Stimulated activated CD4-positive, alpha-beta T cell treated with anti-CD3 and anti-CD28 coated beads, Interleukin-2, amount 100 ng/mL, for 48 hours (primary cell): ENCODE measurements around the gene GNAS.
"Not testable (repeated sequence)": the region's sequence is repeated elsewhere in the genome, so short reads cannot be mapped to it uniquely, and the experiment has no call there.

Experiments used
- DNase-seq, 2 donors: peaks; one replicate each; pipeline ENCODE4 v3.0.0-alpha.2; 2020

The GNAS gene

GRCh38 chr20:58828804-58829203 lies 23.7 kb upstream of the GNAS start:
- DNase-seq: not testable (repeated sequence)

- no peak for DNase-seq
Observed at GRCh38 chr20:58829531-58829941, 23.0 kb upstream of the GNAS start.

DNA sequence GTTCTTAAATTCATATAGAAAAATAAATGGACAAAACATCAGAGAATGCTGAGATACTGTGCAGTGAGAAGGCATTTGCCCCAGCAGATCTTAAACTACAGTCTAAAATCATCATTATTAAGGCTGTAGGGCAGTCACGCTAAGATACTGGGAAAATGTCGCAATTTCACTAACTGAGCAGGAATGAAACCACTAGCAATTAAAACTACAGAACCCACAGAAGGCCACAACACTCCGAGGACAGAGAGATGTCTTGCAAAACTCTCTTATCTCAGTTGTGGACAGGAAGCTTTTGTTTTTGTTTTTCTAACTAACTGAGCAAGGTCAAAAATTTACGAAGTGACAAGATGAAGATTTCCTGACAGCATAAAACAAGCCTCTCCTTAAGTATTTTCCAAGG lies 20.1 kb upstream of the GNAS start:
- no peak for DNase-seq

DNA sequence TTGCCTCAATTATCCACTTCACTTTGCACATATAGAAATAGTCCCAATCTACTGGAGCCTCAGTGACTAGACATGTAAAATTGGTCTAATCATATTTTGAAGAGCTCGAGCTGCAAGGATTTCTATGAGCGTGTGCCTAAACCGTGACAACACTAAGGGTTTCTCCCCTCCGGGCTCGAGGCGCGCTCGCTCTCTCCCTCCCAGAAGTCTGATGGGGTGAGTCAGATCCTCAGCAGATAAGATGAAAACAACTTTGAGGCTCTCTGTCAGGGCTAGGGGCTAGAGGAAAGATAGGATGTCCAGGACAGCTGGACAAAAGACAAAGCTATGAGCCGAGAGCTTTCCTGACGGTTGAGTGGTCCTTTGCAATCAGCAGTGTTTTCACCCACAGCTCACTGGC lies 18.6 kb upstream of the GNAS start:
- DNase-seq: no peak

- no peak for DNase-seq
Observed at GRCh38 chr20:58835231-58835630, 17.3 kb upstream of the GNAS start.

- no peak for DNase-seq
Observed at GRCh38 chr20:58836616-58837204, 15.8 kb upstream of the GNAS start.

- DNase-seq: no peak
Observed at GRCh38 chr20:58837717-58838116, 14.8 kb upstream of the GNAS start.

DNA sequence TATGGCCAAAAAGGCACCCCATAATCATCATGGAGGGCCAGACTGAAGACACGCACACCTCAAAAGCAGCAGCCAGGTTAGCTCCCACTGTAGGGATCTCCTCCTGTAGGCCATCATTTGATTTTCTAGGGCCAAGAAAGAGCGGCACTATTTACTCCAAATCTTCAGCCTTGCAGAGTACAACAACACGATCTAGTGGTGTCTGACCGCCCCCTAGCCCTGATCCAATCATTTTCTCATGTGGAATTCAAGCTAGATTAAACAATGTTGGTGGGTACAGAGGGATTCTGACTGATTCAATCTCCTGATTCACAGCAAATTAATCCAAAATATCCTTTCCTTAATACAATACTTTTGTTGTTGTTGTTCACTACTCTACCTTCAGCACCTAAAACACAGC lies 14.3 kb upstream of the GNAS start:
- DNase-seq: no peak

DNA sequence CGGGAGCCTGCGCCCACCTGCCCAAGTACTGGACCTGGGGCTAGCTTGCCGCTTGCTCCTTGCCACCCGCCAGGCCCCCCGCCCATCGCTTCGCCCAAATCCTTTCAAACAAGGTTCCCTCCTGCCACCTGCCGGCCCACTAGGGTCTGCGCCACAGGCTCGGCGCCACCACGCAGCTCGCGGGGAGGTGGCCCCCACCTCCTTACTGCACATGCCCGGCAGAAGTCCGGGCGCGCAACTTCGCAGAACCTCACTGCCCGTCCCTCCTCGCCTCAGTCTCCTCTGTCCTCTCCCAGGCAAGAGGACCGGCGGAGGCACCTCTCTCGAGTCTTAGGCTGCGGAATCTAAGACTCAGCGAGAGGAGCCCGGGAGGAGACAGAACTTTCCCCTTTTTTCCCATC lies 13.0 kb upstream of the GNAS start:
- peak in 1 of 2 donors; percentile 32 for DNase-seq

DNA sequence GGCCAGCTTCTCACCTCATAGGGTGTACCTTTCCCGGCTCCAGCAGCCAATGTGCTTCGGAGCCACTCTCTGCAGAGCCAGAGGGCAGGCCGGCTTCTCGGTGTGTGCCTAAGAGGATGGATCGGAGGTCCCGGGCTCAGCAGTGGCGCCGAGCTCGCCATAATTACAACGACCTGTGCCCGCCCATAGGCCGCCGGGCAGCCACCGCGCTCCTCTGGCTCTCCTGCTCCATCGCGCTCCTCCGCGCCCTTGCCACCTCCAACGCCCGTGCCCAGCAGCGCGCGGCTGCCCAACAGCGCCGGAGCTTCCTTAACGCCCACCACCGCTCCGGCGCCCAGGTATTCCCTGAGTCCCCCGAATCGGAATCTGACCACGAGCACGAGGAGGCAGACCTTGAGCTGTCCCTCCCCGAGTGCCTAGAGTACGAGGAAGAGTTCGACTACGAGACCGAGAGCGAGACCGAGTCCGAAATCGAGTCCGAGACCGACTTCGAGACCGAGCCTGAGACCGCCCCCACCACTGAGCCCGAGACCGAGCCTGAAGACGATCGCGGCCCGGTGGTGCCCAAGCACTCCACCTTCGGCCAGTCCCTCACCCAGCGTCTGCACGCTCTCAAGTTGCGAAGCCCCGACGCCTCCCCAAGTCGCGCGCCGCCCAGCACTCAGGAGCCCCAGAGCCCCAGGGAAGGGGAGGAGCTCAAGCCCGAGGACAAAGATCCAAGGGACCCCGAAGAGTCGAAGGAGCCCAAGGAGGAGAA lies 12.3 kb upstream of the GNAS start:
- DNase-seq: no peak

GRCh38 chr20:58840816-58841538 lies 11.5 kb upstream of the GNAS start:
- DNase-seq: no peak

DNA sequence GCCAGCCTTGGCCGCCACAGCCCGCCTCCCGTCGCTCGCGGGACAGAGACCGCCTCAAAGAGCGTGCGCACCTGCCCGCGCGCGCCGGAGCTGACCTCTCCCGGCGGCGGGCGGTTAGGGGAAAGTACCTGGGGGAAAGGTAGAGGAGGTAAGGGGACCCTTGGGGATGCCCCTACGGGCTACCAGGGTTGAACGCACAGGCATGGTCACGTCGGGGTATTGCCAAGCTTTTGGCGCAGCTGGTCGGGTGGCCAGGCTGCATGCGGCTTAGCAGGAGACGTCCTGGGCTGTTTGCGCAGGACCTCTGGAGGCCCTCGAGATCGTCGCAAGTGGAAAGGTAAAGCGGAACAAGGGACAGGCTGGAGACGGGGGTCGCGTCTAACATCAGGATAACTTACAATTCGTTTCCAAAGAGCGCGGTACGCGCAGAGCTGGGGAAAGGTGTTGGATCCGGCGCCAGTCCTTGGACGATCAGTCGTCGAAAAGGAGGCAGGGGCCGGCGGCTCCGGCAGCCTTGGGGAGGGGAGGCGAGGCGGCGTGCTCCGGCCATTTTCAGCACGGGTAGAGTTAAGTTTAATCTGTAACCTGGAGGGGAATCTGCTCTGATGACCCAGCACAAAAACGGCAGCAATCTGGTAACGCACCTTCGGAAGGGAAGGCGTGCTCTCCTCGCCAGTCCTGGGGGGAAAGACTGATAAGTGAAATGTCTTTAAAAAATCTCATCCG lies 10.8 kb upstream of the GNAS start:
- no peak for DNase-seq

DNA sequence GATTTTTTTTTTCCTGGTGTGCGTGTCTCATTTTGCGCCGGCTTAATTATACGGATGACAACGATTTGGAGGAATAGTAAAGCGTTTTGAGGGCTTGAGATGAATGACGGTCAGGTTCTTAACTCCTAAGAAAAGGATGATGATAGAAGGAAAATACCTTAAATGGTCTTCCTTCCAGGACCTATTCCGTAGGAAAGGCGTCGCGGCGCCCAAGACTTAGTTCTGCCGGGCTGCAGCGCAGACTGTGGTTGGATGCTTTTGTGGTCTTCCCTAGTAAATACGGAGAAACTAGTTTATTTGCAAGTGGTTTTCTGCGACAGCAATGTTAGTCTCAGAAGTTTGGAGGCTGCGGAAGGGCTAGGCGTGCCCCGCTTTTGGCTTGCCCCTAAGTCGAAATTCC lies 10.2 kb upstream of the GNAS start:
- no peak for DNase-seq

GRCh38 chr20:58843128-58843556 lies 9.4 kb upstream of the GNAS start:
- no peak for DNase-seq

- DNase-seq: no peak
Observed at GRCh38 chr20:58845706-58846105, 6.8 kb upstream of the GNAS start.

DNA sequence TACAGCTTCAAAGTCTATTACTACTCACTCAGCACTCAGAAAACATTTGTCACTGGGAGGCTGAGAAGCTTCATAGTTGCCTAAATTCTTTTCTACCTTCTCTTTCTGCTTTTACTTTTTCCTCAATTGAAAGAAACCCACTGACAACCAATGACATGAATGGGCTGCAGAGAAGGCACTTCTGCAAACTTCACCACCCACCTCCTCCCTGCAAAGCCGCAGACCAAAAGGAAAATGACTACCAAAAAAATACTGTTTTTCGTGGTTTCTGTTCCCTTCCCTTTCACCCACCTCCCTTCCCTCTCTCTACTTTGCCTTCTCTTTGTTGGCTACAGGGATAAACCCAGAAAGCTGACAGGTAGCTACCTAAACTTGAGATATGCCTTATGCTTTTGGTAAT lies 5.1 kb upstream of the GNAS start:
- DNase-seq: no peak

DNA sequence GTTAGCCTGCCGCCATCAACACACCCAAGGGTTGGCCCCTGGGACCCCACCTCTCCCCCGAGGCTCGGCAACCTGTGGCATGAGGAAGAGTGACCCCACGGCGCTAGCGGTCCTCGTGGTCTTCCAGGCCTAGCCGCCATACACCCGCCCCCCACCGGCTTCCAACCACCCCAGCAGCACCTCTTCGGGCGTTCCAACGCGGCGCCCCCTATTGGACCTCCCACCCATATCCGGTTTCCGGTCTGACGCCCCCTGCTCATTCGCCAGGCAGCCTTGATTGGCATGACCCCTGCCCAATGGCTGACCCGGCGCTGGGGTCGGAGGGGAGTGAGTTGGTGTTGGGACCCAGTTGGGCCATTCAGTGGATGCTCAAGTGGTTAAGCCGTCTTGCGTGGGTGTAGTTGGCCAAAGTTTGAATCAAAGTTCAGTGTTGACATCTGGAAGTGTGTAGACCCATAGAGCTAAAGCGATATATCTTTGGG lies 1.8 kb upstream of the GNAS start, which contains the start of gene GNAS-AS1:
Gene GNAS-AS1 (minus strand): TSS at position 210 of the 482 bp plus-strand sequence.
- peak; percentile 70 to 75 for DNase-seq

- no peak for DNase-seq
Observed at GRCh38 chr20:58851221-58851968, 1.1 kb upstream of the GNAS start.

- no peak for DNase-seq
Observed at GRCh38 chr20:58851969-58852458, 502 bp upstream of the GNAS start.

- DNase-seq: no peak
Observed at GRCh38 chr20:58853466-58853865, 950 bp downstream of the GNAS start.

DNA sequence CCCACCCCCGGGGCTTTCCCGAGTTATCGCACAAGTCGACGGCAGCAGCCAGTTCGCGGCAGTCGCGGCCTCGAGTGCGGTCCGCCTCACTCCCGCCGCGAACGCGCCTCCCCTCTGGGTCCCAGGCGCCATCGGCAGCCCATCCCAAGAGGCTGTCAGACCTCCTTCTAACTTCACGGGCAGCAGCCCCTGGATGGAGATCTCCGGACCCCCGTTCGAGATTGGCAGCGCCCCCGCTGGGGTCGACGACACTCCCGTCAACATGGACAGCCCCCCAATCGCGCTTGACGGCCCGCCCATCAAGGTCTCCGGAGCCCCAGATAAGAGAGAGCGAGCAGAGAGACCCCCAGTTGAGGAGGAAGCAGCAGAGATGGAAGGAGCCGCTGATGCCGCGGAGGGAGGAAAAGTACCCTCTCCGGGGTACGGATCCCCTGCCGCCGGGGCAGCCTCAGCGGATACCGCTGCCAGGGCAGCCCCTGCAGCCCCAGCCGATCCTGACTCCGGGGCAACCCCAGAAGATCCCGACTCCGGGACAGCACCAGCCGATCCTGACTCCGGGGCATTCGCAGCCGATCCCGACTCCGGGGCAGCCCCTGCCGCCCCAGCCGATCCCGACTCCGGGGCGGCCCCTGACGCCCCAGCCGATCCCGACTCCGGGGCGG lies 1.6 kb downstream of the GNAS start:
- DNase-seq: no peak
